NCI-H2227 (cell line): ENCODE data around the gene DNAH3.
"Not testable (repeated sequence)": the region's sequence is repeated elsewhere in the genome, so short reads cannot be mapped to it uniquely, and the experiment has no call there.

Experiments used
- DNase-seq: peaks from one replicate; lab custom pipeline; 2025; ENCODE audit not compliant: unreplicated experiment; lab: John Stamatoyannopoulos, UW

Gene DNAH3, protein sequence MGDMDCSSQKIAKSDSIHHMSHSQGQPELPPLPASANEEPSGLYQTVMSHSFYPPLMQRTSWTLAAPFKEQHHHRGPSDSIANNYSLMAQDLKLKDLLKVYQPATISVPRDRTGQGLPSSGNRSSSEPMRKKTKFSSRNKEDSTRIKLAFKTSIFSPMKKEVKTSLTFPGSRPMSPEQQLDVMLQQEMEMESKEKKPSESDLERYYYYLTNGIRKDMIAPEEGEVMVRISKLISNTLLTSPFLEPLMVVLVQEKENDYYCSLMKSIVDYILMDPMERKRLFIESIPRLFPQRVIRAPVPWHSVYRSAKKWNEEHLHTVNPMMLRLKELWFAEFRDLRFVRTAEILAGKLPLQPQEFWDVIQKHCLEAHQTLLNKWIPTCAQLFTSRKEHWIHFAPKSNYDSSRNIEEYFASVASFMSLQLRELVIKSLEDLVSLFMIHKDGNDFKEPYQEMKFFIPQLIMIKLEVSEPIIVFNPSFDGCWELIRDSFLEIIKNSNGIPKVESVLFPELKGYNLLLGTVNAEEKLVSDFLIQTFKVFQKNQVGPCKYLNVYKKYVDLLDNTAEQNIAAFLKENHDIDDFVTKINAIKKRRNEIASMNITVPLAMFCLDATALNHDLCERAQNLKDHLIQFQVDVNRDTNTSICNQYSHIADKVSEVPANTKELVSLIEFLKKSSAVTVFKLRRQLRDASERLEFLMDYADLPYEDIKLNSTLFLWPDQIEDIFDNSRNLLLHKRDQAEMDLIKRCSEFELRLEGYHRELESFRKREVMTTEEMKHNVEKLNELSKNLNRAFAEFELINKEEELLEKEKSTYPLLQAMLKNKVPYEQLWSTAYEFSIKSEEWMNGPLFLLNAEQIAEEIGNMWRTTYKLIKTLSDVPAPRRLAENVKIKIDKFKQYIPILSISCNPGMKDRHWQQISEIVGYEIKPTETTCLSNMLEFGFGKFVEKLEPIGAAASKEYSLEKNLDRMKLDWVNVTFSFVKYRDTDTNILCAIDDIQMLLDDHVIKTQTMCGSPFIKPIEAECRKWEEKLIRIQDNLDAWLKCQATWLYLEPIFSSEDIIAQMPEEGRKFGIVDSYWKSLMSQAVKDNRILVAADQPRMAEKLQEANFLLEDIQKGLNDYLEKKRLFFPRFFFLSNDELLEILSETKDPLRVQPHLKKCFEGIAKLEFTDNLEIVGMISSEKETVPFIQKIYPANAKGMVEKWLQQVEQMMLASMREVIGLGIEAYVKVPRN (N-terminal part only)

DNA sequence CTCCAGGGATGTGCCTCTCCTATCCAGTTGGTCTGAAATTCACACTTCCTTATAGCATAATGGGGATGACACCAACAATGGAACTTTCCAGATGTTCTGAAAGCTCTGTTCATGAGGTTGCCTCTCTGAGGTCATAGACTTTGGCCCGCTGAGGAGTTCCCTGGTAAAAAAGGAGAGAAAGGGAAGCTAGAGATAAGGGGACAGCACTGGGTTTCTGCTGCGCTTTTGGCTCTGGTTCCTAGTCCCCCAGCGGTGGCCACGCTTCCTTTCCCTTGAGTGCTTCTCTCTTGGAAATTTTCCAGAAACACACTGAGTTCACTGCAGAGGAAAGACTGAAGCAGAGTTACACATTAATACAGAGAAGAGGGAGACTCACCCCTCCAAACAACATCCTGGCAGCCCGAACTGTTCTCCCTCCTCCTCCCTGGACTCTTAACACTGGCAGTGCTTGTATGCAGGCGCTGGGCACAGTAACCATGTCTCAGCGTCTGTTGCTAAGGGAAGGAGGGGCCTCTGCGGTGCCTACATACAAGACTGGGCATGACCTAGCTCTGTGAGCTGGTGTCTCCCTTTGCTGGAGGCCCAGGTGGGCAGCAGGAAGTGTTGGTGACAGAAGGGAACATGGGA lies at the start of gene DNAH3:
Gene DNAH3, minus strand, starts transcription at position 472 of the 627 bp plus-strand sequence. CDS start 527 bp downstream, outside the sequence.
- peak; percentile 32 for DNase-seq

DNA sequence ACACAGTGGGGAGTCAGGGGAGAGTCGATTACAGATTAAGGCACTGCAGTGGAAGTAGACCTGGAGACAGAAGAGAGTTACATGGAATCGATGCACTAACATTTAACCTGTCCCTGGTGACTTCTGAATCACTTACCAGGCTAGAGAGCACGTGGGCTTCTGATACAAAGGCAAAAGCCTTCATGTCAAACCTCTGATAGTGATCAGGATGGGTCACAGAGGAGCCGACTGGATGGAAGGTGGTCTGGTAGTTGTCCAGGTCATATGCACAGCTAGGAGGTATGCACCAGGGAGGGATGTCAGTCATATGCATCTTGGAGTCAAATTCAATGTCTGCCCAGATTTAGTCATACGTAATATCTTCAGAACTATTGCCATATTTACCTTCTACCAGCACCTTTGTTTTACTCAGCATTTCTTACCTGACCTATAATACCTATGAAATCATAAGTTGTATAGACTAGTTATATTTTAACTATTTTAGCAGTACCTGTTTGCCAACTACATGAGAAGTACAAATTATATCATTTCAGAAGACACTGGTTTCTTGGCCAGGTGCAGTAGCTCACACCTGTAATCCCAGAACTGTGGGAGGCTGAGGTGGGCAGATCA lies 49.1 kb upstream of the DNAH3 start:
- DNase-seq: no peak

- DNase-seq: no peak
Measured at GRCh38 chr16:21197621-21198020, 47.0 kb upstream of the DNAH3 start.

DNA sequence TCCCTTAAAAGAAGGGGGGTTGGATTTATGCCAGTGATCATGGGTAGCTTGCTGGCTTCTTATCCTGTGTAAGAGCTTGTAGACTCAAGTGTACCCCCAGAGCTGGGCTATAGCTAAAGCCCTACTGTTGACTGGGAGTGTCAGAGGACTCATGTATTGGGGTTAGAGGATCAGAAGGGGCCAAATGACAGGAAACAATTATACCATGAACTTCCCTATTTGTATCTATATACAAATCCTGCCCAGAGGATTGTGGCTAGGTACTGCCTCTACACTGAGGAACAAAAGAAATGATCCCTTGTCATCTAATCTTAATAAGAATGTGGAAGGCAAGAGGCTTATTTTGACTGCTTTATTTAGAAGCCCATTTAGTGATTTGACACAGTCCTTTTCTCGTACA lies 46.5 kb upstream of the DNAH3 start:
- DNase-seq: no peak

DNA sequence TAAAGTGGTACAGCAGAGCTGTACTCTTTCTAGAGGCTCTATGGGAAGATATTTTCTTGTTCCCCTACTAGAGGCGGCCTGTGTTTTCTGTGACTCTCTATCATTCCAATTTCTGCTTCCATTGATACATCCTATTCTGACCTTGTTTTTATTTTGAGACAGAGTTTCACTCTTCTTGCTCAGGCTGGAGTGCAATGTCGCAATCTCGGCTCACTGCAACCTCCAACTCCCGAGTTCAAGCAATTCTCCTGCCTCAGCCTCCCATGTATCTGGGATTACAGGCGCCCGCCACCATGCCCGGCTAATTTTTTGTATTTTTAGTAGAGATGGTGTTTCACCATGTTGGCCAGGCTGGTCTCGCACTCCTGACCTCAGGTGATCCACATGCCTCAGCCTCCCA lies 44.7 kb upstream of the DNAH3 start:
- not testable (repeated sequence) for DNase-seq

GRCh38 chr16:21194771-21195301 lies 44.2 kb upstream of the DNAH3 start:
- no peak for DNase-seq

GRCh38 chr16:21192991-21193390 lies 42.3 kb upstream of the DNAH3 start:
- no peak for DNase-seq

DNA sequence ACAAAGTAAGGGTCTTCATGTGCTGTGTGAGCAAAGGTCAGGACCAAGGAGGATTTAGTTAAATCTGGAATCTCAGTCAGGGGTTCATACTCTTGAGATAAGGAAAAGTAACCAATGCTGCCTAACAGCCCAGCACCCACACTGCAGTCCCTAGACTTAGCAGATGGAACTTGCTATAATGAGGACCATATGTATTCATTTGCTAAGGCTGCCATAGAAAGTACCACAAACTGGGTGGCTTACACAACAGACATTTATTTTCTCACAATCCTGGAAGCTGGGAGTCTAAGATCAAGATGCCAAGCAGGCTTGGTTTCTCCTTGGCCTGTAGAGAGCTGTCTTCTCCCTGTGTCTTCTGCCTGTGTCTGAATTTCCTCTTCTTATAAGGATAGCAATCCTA lies 40.0 kb upstream of the DNAH3 start:
- no peak for DNase-seq

- DNase-seq: no peak
Measured at GRCh38 chr16:21190013-21190412, 39.4 kb upstream of the DNAH3 start.

DNA sequence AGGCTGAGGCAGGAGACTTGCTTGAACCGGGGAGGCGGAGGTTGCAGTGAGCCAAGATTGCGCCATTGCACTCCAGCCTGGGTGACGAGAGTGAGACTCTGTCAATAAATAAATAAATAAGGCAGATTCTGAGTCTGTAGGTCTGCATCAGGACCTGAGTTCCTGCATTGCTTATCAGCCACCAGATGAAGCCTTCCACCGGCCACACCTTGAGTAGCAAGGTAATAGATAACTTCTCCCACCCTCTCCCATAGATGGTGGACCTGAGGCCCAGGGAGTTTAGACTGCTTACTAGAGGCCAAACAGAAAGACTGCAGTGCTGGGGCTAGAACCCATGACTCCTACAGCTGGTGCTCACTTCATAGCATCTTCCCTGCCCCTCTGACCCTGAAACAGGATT lies 38.7 kb upstream of the DNAH3 start:
- DNase-seq: no peak

DNA sequence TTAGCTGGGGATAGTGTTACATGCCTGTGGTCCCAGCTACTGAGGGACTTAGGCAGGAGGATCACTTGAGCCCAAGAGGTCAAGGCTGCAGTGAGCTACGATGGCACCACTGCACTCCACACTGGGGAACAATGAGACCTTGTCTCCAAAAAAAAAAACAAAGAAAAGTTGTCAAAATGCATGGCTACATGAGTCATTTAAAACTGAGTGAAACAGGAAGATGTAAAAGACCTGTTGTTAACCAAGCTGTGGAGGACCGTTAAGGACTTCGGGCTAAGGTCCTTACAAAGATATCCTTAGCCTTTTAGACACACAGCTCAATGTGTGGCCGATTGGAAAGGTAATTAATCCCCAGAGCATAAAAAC lies 35.7 kb upstream of the DNAH3 start:
- DNase-seq: no peak

DNA sequence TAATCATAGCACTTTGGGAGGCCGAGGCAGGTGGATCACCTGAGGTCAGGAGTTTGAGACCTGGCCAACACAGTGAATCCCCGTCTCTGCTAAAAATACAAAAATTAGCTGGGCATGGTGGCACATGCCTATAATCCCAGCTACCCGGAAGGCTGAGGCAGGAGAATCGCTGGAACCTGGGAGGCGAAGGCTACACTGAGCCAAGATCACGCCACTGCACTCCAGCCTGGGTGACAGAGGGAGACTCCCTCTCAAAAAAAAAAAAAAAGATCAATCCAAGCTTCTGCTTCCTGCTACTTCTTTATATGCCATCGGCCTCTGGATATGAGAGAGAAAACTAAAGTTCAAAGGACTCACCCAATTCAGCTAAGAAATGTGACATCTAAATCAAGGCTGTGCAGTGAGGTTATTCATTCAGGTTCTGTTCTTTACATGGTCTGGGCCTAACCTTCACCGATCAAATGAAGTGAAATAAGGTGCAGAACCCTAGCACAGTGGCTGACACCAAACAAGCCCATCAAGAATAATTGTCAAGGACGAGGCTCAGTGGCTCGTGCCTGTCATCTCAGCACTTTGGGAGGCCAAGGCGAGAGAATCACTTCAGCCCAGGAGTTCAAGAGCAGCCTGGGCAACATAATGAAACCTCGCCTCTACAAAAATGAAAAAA lies 35.1 kb upstream of the DNAH3 start:
- DNase-seq: no peak

DNA sequence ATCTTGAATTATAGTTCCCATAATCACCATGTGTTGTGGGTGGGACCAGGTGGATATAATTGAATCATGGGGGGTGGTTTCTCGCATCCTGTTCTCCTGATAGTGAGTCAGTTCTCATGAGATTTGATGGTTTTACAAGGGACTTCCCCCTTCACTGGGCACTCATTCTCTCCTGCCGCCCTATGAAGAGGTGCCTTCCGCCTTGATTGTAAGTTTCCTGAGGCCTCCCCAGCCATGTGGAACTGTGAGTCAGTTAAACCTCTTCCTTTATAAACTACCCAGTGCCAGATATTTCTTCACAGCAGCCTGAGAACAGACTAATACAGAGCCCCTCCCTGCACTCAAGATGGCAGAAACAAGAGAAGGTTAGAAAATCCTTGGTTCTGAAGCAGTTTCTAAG lies 34.2 kb upstream of the DNAH3 start:
- DNase-seq: no peak

GRCh38 chr16:21183995-21184394 lies 33.3 kb upstream of the DNAH3 start:
- no peak for DNase-seq

GRCh38 chr16:21179983-21180365 lies 29.3 kb upstream of the DNAH3 start:
- no peak for DNase-seq

GRCh38 chr16:21179126-21179982 lies 28.7 kb upstream of the DNAH3 start:
- DNase-seq: no peak

DNA sequence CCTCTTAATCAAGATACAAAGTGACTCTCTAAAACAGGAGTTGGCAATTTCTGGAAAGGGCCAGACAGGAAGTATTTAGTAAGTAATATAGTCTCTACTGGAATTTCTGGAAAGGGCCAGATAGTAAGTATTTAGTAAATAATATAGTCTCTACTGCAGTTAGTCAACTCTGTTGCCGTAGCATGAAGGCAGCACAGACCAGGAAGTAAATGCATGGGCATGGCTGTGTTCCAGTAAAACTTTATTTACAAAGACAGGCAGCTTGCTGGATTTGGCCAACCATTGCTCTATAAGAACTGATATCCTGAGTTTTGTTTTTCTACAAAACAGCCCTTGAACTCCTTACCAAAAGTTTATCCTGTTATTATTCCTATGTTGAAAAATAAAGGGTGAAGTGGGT lies 24.8 kb upstream of the DNAH3 start:
- DNase-seq: no peak

GRCh38 chr16:21172650-21173049 lies 22.0 kb upstream of the DNAH3 start:
- no peak for DNase-seq

GRCh38 chr16:21170116-21170515 lies 19.5 kb upstream of the DNAH3 start:
- not testable (repeated sequence) for DNase-seq
